ENCODE results near the gene RNASE7. TPM values are rescaled to one million over a fixed set of nuclear protein-coding genes. Genes with fewer than 3 reads are reported as not detected.

The RNASE7 gene
- total RNA-seq, 2 donors from 2014 or later, result not detected

DNA sequence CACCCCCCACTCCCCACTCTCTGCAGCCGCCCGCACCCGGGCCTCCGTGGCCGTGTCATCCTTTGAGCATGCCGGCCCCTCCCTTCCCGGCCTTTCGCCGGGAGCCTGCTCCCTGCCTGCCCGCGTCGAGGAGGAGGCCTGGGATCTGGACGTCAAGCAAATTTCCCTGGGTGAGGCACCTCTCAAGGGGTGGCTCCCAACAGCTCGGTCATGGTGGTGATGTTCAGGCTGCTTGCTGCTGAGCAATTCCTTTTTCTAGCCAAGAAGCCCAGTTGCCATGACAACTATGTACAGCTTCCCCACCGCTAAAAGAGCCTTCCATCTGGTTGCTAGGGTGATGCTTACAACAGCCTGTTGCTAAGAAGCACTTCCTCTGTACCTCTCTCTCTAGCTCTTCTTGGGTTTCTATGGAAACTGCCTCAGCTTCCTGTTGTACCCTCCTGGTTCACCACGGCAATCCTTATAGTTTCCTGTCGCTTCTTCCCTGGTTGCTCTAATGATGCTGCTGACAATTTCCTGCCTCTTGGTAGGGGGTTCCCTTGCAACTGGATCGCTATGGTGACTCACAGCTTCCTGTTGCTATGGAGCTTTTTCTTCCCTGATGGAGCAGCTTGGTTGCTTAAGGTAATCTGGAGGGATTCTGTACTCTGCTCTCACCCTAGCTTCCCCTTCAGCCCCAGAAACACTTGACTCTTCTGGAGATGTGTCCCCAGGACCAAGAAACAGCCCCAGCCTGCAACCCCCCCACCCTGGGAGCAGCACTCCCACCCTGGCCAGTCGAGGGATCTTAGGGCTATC lies 45.3 kb downstream of the RNASE7 start:
- ATAC-seq, result peak; percentile 85 to 86
- peak overlapping the region in 1 of 2 donors; percentile 83 for H3K27ac Mint-ChIP-seq
- peak in 1 of 2 donors; percentile 37 for DNase-seq (ENCODE audit: low spot score in 2 of 2)
- peaks cover 0 to 1% of the 10 kb centered on the region in 2 donors for H3K36me3 Mint-ChIP-seq
- no peaks in the 10 kb centered on the region for H3K9me3 Mint-ChIP-seq

DNA sequence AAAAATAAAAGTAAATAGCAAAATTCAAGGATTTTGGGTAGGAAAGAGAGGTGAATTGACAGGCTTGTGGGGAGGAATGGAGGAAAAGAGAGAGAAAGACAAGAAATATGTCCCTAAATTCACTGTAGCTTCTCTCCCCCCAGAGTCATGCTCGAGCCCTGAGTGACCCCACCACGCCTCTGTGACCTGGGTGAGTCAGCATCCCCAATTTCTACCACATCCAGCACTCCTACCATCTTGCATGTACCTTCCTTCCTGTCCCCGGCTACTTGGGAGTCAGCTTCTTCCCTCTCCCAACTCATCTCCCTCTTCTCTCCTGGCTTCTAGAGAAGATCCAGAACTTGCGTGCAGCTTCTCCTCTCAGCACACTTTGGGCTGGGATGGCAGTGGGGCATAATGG lies 46.5 kb downstream of the RNASE7 start:
- peaks cover 0 to 6% of the 10 kb centered on the region in 2 donors for H3K36me3 Mint-ChIP-seq
- peak overlapping the region; percentile 15 to 74 for H3K27ac Mint-ChIP-seq
- ATAC-seq (no peak), DNase-seq (ENCODE audit: low spot score in 2 of 2) (no peak)
- H3K9me3 Mint-ChIP-seq, result no peaks in the 10 kb centered on the region

DNA sequence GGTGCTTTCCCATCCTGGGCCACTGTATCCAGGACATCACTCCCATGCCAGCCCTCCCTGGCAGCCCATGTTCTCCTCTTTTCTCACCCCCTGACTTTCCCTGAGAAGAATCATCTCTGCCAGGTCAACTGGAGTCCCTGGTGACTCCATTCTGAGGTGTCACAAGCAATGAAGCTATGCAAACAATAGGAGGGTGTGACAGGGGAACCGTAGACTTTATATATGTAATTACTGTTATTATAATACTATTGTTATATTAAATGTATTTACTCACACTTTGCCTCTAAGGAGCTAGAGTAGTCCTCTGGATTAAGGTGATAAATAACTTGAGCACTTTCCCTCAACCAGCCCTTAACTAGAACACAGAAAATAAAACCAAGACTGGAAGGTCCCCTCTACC lies 47.1 kb downstream of the RNASE7 start:
- no peaks in the 10 kb centered on the region for H3K9me3 Mint-ChIP-seq
- H3K36me3 Mint-ChIP-seq, result peaks cover 0 to 6% of the 10 kb centered on the region in 2 donors
- ATAC-seq, result no peak
- DNase-seq (ENCODE audit: low spot score in 2 of 2), result no peak
- peak overlapping the region in 1 of 2 donors; percentile 15 for H3K27ac Mint-ChIP-seq

DNA sequence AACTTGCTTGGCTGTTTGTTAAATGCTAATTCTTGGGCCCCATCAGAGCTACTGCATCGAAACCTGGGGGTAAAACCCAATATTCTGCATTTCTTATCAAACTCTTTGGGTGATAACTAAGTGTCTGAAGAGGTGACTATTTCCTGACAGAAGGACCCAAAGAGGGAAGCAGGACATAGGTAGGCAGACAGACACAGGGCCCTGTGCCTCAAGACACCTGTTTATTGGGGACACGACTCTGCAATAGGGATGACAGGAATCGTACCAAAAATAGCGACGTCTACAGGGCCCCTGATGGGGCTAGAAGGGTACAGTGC lies 47.7 kb downstream of the RNASE7 start:
- ATAC-seq (no peak), DNase-seq (ENCODE audit: low spot score in 2 of 2) (no peak)
- Mint-ChIP-seq H3K9me3 (no peaks in the 10 kb centered on the region), H3K27ac (no peak overlapping the region), H3K36me3 (peaks cover 0 to 6% of the 10 kb centered on the region in 2 donors)

DNA sequence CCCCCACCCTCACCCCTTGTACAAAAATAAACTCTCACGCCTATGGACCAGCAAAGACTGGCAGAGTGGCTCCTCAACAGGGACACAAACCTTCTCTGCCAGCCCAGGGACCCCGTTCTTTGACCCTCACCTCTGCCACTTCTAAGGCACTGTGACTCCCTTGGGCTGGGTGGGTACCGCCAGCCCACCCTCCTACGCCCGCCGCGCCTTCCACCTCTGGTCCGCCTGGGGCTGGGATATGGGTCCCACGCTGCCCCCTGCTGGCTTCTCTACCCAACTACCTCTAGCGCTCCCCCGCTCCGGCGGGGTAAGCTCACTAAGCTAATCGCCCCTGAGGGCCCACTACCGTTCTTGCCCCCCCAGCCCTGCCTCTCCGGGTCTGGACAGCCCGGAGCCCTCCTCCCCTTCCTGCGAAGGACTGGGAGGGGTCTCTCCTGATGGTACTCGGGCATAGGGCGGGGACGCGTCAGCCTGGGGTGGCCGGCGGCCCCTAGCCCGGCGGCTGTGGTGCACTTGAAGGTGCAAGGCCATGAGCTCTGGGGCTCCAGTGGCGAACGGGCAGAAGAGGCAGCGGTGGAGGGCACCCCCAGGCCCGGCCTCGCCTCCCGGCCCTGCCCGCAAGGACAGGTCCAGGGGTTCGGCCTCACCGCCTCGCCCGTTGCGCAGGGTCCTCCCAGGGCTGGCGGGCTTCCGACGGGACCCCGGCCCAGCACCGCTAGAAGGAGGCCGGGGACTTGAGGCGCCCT lies 48.2 kb downstream of the RNASE7 start:
- DNase-seq (ENCODE audit: low spot score in 2 of 2) (peak in 1 of 2 donors; percentile 60), ATAC-seq (no peak)
- Mint-ChIP-seq H3K36me3 (peaks cover 0 to 6% of the 10 kb centered on the region in 2 donors), H3K27ac (no peak overlapping the region), H3K9me3 (no peaks in the 10 kb centered on the region)

DNA sequence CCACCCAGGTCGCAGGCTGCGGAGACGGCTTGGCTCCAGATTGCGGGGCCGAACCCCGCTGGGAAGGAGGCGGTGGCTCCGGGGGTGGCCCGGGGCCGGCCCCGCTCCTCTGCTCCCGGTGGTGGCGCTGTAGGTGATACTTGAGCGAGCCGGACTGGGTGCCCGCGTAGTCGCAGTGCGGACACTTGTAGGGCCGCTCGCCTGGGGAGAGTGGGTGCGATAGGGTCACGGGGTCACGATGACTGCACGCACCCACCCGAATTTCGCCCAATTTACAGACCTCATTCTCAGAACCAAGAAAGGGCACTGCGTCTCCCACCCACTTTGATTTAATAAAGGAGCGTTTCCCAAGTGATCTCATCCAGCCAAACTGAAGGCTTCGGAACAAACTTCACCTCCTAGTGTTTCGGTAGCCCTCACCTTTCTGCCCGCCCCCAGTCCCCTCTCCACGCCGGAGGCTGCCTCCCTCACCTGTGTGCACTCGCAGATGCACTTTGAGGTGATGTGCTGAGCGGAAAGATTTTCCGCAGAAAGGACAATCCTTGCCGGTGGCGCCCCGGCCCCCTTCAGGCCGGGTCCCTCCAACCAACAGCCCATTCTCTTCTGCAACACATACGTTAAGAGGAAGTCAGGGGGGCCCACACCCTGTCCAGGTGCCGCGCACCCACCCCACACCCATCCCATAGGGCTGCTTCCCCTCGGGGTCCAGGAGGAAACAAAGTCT lies 48.9 kb downstream of the RNASE7 start:
- Mint-ChIP-seq H3K36me3 (peaks cover 0 to 6% of the 10 kb centered on the region in 2 donors), H3K9me3 (no peaks in the 10 kb centered on the region), H3K27ac (no peak overlapping the region)
- no peak for ATAC-seq
- no peak for DNase-seq (ENCODE audit: low spot score in 2 of 2)

DNA sequence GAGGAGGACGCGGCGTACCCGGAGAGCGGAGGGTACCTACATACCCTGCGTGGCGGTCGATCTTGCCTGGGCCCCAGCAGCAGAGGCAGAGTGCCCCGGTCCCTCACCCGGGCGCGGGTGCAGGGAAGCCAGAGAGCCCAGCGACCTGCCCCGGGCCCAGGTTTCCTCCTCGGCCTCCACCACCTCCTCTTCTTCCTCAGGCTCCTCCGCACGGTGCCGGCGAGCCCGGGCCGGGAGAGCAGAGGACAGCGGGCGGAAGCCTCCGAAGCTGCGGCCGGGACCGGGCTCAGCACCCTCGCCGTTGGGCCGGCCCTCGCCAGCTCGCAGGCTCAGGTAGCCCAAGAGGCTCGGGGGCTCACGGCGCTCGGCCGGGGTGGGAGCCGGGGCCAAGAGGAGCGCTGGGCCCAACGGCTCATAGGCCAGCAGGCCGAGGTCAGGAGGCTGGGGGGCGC lies 49.7 kb downstream of the RNASE7 start:
- DNase-seq (ENCODE audit: low spot score in 2 of 2), result no peak
- peaks cover 0 to 6% of the 10 kb centered on the region in 2 donors for H3K36me3 Mint-ChIP-seq
- no peak overlapping the region for H3K27ac Mint-ChIP-seq
- H3K9me3 Mint-ChIP-seq, result no peaks in the 10 kb centered on the region
- ATAC-seq, result no peak

DNA sequence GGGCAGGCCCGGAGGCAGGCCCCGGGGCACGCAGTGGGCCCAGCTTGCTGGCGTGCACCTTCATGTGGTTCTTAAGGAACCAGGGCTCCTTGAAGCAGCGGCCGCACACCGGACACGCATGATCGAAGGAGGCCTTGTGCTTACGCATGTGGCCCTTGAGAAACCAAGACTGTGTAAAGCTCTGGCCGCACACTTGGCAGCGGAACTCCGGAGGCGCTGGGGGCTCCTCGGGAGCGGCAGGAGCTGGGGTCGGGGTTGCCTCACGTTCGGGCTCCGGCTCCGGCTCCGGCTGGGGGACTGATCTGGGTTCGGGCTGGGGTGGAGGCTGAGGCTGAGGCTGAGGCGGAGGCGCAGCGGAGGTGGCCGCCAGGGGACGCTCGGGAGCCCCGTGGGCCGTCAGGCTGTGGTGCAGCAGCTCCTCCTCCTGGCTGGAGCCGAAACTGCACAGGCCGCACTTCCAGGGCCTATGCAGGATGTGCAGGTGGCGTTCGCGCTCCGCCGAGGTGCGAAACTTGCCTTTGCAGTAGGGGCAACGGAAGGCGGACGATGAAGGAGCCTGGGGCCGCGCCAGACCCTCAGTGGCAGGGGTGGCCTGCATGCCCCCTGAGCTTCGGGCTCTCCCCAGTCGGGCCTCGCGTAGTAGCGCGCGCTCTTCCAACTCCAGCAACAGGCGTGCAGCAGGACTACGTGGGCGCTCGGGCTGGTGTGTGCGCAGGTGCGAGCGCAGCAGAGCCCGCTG lies 50.3 kb downstream of the RNASE7 start:
- Mint-ChIP-seq H3K27ac (no peak overlapping the region), H3K36me3 (peaks cover 0 to 6% of the 10 kb centered on the region in 2 donors), H3K9me3 (no peaks in the 10 kb centered on the region)
- ATAC-seq (peak; percentile 85 to 88), DNase-seq (ENCODE audit: low spot score in 2 of 2) (peak; percentile 83 to 98)

DNA sequence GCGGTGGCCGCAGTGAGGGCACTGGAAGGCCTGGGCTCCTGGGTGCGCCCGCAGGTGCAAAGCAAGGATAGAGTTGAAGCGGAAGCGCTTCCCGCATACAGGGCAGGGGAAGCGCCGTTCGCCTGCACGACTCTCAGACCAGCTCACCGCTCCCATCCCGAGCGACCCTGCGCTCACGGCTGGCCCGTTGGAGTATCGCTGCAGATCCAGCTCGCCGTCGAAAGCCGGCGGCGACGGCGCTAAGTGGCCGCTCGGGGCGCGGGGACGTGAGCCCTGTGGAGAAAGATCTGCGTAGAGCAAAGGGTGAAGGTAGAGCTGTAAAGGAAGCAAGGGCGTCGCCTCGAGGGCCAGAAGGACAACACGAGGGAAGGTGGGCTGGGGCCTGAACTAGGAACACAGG lies 50.9 kb downstream of the RNASE7 start:
- ATAC-seq (no peak), DNase-seq (ENCODE audit: low spot score in 2 of 2) (no peak)
- peaks cover 0 to 6% of the 10 kb centered on the region in 2 donors for H3K36me3 Mint-ChIP-seq
- H3K27ac Mint-ChIP-seq, result no peak overlapping the region
- no peaks in the 10 kb centered on the region for H3K9me3 Mint-ChIP-seq

Other genes with a start within 250 kb of the RNASE7 start
- gene RNASE1, start 239.5 kb upstream of the RNASE7 start, total RNA-seq, result not detected
- gene RNASE3, start 151.0 kb upstream of the RNASE7 start, total RNA-seq, result not detected
- gene RNASE2, start 86.9 kb upstream of the RNASE7 start, total RNA-seq, result not detected
- 100 to 1,000 TPM; 105 to 142 TPM for gene METTL17, start 52.4 kb upstream of the RNASE7 start, total RNA-seq
- under 1 TPM in 1 of 2 donors, not detected in 1; 0.27 TPM for gene SLC39A2, start 43.1 kb upstream of the RNASE7 start, total RNA-seq
- 1 to 10 TPM; 7.6 to 7.8 TPM for gene NDRG2, start 17.3 kb upstream of the RNASE7 start, total RNA-seq
- gene TPPP2, start 12.1 kb upstream of the RNASE7 start, total RNA-seq, result not detected
- gene RNASE13, start 7.6 kb upstream of the RNASE7 start, total RNA-seq, result not detected
- gene RNASE8, start 15.5 kb downstream of the RNASE7 start, total RNA-seq, result not detected
- gene ARHGEF40, start 27.9 kb downstream of the RNASE7 start, total RNA-seq, result under 1 TPM in 1 of 2 donors, not detected in 1; 0.23 TPM
- gene ZNF219, start 56.3 kb downstream of the RNASE7 start, total RNA-seq, result 10 to 100 TPM; 10.0 to 21.9 TPM
- under 1 TPM in 1 of 2 donors, not detected in 1; 0.25 TPM for gene TMEM253, start 58.7 kb downstream of the RNASE7 start, total RNA-seq
- not detected for gene OR5AU1, start 113.7 kb downstream of the RNASE7 start, total RNA-seq
- gene HNRNPC, start 227.1 kb downstream of the RNASE7 start, total RNA-seq, result 1,000 to 10,000 TPM in 1 of 2 donors, 100 to 1,000 TPM in 1; 948 to 1,048 TPM
- gene RPGRIP1, start 237.7 kb downstream of the RNASE7 start, total RNA-seq, result not detected

Measured in activated naive CD4-positive, alpha-beta T cell treated with anti-CD3 and anti-CD28 coated beads, Interleukin-2, amount 50 U/mL, for 72 hours (primary cell).